H1 (cell line): ENCODE results near the gene VPS41. TPM values are rescaled to one million over a fixed set of nuclear protein-coding genes. Genes with fewer than 3 reads are reported as not detected.

Experiments used
- YY1 ChIP-seq: IDR thresholded peaks from 2 replicates; pipeline ENCODE4 v1.6.1; 2011; ENCODE audit warnings: low read depth, mild to moderate bottlenecking, low read length
- polyA plus RNA-seq, 7 experiments: library from polyadenylated mRNA; depleted of rRNA in 3 of 7; stranded (reverse) in 5 of 7; unstranded in 2 of 7; fragments of >200 nt in 5 of 7; fragments of 200-250 nt in 2 of 7; gene quantifications; 1 replicate in 5 of 7; 2 replicates in 1 of 7; 4 replicates in 1 of 7; pipeline versions ENCODE4 v1.2.1 to v1.2.3, GENCODE V29; 2011 to 2013; ENCODE audit warnings: missing spikeins in 2 of 7, mixed read lengths in 2 of 7
- total RNA-seq: library from RNA; stranded (reverse); fragmentation: NEBNext Ultra II Directional; extraction: Animal tissue kit (Norgen Biotek cat#: 25700); gene quantifications from 2 replicates; pipeline ENCODE4 v1.2.1, GENCODE V29; 2021
- TF ChIP-seq, protein P1 (sequence below): IDR thresholded peaks from 2 replicates; pipeline ENCODE4 v1.6.1; 2011; ENCODE audit warnings: low read depth, mild to moderate bottlenecking, low read length; ENCODE audit not compliant: insufficient read depth

VPS41 gene
- total and polyA plus RNA-seq, 2 of the 8 experiments (the other 6 are each of a cell fraction or from before 2014, with no cell fraction given): 10.7 to 63.3 TPM

- TF ChIP-seq, protein P1, sequence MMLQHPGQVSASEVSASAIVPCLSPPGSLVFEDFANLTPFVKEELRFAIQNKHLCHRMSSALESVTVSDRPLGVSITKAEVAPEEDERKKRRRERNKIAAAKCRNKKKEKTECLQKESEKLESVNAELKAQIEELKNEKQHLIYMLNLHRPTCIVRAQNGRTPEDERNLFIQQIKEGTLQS: no peak
- no peak for TF ChIP-seq YY1
These were observed 28.0 kb downstream of the VPS41 start (continued) for GRCh38 chr7:38881015-38881414.
